ENCODE results near the gene GOLGA6D.
"Not testable (repeated sequence)": the region's sequence is repeated elsewhere in the genome, so short reads cannot be mapped to it uniquely, and the experiment has no call there.

GRCh38 chr15:75332093-75332492 is 49.5 kb downstream of the GOLGA6D start:
- not testable (repeated sequence) for TF ChIP-seq POLR2A (IDR thresholded peaks at IDR 0.05; ENCODE audit: low read depth, low read length); CTCF (IDR thresholded peaks at IDR 0.05; ENCODE audit: extremely low read depth in 1 of 2, insufficient read depth in 1 of 2, low read depth in 1 of 2, low read length in 2 of 2); EZH2 (IDR thresholded peaks at IDR 0.05; ENCODE audit: borderline replicate concordance, low read depth, low read length, severe bottlenecking); FOS (IDR thresholded peaks at IDR 0.05; ENCODE audit: borderline replicate concordance, insufficient read depth, low read length); MYC (IDR thresholded peaks at IDR 0.05; ENCODE audit: low read depth, low read length); MAX (IDR thresholded peaks at IDR 0.05; ENCODE audit: insufficient read depth, insufficient read length)

Measured in endothelial cell of umbilical vein (primary cell).